Activated T-helper 2 cell treated with anti-CD3 and anti-CD28 coated beads, Interferon-gamma antibody, Interleukin-2, Interleukin-4, amounts not matched to agents 10 μg/mL and 5 μg/mL and 100 μg/mL, durations not matched to agents 14 hours and 24 hours and 36 hours (primary cell): ENCODE results near the gene SLC7A6. TPM values are rescaled to one million over a fixed set of nuclear protein-coding genes. Genes with fewer than 3 reads are reported as not detected.

Experiments used
- DNase-seq: peaks from one replicate; pipeline ENCODE4 v3.0.0; 2021; ENCODE audit warnings: low spot score
- H3K27ac Mint-ChIP-seq: one replicate; pipeline ENCODE4 v1.8.0; 2021; ENCODE audit warnings: mixed read lengths
- H3K27me3 Mint-ChIP-seq: one replicate; pipeline ENCODE4 v1.8.0; 2021; ENCODE audit warnings: low read depth, mixed read lengths
- H3K36me3 Mint-ChIP-seq: one replicate; pipeline ENCODE4 v1.8.0; 2021; ENCODE audit warnings: low read depth, mixed read lengths
- H3K4me1 Mint-ChIP-seq: one replicate; pipeline ENCODE4 v1.8.0; 2021; ENCODE audit warnings: low read depth, mixed read lengths
- H3K4me3 Mint-ChIP-seq: one replicate; pipeline ENCODE4 v1.8.0; 2021; ENCODE audit warnings: low read depth, mild to moderate bottlenecking, moderate library complexity, mixed read lengths
- H3K9me3 Mint-ChIP-seq: one replicate; pipeline ENCODE4 v1.8.0; 2021; ENCODE audit warnings: mixed read lengths
- intact Hi-C: fragments of 100-400 bp; cut with micrococcal nuclease; formaldehyde crosslinking; loops from one replicate; pipeline ENCODE4 v1.15.1; 2023
- total RNA-seq: library from RNA; stranded (reverse); gene quantifications from 2 replicates; pipeline ENCODE4 v1.2.3, GENCODE V29; 2022

The SLC7A6 gene
- total RNA-seq, 1 donor from 2014 or later, result 107 TPM

DNA sequence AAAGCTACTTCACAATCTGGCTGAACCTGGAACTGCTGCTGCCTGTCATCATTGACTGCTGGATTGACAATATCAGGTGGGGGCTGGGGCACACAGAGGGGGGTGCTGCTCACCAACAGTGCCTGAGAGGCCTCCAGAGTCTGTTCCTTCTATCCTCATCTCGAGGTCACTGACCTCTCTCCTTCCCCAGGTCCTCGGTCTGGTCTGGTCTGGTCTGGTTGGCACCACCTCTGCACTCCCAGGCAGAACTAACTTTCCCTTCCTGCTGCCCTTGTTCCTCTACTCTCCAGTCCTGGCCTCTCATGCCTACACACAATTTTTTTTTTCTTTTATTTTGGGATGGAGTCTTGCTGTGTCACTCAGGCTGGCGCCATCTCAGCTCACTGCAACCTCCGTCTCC lies 15.0 kb upstream of the SLC7A6 start:
- intact Hi-C loops, result loop anchor here (10.0 kb wide), 1 partner anchor 265 kb away; no protein-coding TSS in a partner anchor
- H3K27ac Mint-ChIP-seq, result no peak overlapping the region
- no peak for DNase-seq
- no peak overlapping the region for H3K4me3 Mint-ChIP-seq
- no peaks in the 10 kb centered on the region for H3K9me3 Mint-ChIP-seq
- peaks cover 13% of the 10 kb centered on the region for H3K36me3 Mint-ChIP-seq
- H3K27me3 Mint-ChIP-seq, result no peaks in the 10 kb centered on the region
- peaks cover 17% of the 10 kb centered on the region for H3K4me1 Mint-ChIP-seq

DNA sequence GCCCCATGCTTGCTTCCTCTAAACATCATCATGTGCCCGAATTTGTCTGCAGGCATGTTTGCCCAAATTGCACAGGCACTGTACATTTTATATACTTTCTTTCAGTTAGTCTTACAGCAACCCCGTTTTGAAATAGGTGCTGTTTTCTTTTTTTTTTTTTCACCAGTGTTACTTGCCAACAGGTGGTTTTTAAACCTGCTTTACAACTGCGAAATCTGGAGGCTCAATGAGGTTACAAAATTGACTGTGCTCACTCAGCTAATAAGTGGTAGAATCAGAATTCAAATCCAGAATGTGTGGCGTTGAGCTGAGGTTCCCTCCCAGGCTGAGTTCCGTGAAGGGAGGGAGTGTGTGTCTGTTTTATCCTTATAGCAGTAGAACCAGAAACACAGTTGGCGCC lies 13.4 kb upstream of the SLC7A6 start:
- DNase-seq, result no peak
- peaks cover 7% of the 10 kb centered on the region for H3K4me1 Mint-ChIP-seq
- no peaks in the 10 kb centered on the region for H3K9me3 Mint-ChIP-seq
- no peaks in the 10 kb centered on the region for H3K27me3 Mint-ChIP-seq
- H3K27ac Mint-ChIP-seq, result no peak overlapping the region
- intact Hi-C loops, result no loop called here
- peaks cover 13% of the 10 kb centered on the region for H3K36me3 Mint-ChIP-seq
- H3K4me3 Mint-ChIP-seq, result no peak overlapping the region

DNA sequence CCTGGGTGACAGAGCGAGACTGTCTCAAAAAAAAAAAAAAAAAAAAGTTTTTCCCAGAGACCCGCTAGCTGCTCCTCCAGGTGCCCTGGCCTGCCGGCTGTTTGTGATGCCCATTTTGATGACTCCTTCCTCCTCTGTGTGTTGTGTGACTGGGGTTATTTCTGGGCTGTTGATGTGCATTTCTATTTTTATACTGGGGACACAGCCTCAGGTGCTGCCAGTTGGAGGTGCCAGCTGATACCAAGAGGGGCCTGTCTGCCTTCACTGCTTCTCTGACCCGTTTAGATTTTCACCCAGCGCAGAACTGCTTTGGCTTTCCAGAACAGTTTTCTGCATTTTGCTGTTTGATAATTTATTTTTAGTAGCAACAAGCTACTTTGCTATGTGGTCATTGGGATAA lies 12.5 kb upstream of the SLC7A6 start:
- H3K27ac Mint-ChIP-seq, result no peak overlapping the region
- H3K4me1 Mint-ChIP-seq, result peaks cover 1% of the 10 kb centered on the region
- no peak overlapping the region for H3K4me3 Mint-ChIP-seq
- DNase-seq, result no peak
- intact Hi-C loops, result no loop called here
- no peaks in the 10 kb centered on the region for H3K9me3 Mint-ChIP-seq
- peaks cover 13% of the 10 kb centered on the region for H3K36me3 Mint-ChIP-seq
- no peaks in the 10 kb centered on the region for H3K27me3 Mint-ChIP-seq

DNA sequence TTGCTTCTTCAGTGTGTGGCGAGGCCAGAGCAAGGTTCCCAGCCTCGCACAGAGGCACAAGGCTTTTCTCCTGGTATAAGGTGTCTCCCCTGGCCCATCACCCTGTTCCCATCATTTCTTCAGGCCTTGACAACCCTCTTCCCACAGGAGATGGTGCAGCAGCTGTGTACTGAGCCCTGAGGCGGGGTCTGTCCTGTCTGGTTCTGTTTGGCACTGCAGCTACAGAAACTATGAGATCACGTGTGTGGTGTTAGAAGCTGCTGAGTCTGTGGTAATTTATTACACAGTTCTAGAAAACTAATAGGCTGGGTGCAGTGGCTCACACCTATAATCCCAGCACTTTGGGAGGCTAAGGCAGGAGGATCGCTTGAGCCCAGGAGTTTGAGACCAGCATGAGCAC lies 11.9 kb upstream of the SLC7A6 start:
- Mint-ChIP-seq H3K4me1 (peaks cover 3% of the 10 kb centered on the region), H3K27ac (no peak overlapping the region), H3K36me3 (peaks cover 13% of the 10 kb centered on the region), H3K4me3 (no peak overlapping the region), H3K27me3 (no peaks in the 10 kb centered on the region), H3K9me3 (no peaks in the 10 kb centered on the region)
- DNase-seq, result no peak
- intact Hi-C loops, result no loop called here

DNA sequence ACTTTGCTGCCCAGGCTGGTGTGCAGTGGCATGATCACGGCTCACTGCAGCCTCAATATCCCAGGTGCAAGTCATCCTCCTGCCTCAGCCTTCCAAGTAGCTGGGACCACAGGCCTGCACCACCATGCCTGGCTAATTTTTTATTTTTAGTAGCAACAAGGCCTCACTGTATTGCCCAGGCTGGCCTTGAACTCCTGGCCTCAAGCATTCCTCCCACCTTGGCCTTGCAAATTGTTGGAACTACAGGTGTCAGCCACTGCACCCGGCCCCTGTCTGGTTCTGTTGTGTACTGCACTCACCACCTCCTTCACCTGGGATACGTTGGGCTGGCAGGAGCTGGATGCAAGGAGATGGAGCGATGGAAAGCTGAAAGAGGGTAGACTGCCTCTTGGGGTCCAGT lies 10.6 kb upstream of the SLC7A6 start:
- Mint-ChIP-seq H3K36me3 (peaks cover 13% of the 10 kb centered on the region), H3K27me3 (no peaks in the 10 kb centered on the region), H3K4me3 (no peak overlapping the region), H3K4me1 (peaks cover 5% of the 10 kb centered on the region), H3K27ac (no peak overlapping the region), H3K9me3 (no peaks in the 10 kb centered on the region)
- no peak for DNase-seq
- intact Hi-C loops, result no loop called here

DNA sequence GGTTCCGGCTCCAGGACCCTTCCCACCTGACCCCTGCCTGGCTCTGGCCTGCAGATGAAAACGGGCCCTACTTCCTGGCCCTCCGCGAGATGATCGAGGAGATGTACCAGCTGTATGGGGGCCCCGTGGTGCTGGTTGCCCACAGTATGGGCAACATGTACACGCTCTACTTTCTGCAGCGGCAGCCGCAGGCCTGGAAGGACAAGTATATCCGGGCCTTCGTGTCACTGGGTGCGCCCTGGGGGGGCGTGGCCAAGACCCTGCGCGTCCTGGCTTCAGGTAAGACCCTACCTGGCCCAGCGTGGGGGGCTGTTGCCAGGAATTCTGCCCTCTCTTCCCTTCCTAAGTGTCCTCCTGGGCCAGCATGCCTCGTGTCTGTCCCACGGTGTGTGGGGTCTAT lies 8.6 kb upstream of the SLC7A6 start:
- no peak overlapping the region for H3K27ac Mint-ChIP-seq
- intact Hi-C loops, result no loop called here
- no peaks in the 10 kb centered on the region for H3K27me3 Mint-ChIP-seq
- H3K4me3 Mint-ChIP-seq, result no peak overlapping the region
- DNase-seq, result no peak
- H3K4me1 Mint-ChIP-seq, result peaks cover 5% of the 10 kb centered on the region
- peaks cover 7% of the 10 kb centered on the region for H3K36me3 Mint-ChIP-seq
- H3K9me3 Mint-ChIP-seq, result no peaks in the 10 kb centered on the region

DNA sequence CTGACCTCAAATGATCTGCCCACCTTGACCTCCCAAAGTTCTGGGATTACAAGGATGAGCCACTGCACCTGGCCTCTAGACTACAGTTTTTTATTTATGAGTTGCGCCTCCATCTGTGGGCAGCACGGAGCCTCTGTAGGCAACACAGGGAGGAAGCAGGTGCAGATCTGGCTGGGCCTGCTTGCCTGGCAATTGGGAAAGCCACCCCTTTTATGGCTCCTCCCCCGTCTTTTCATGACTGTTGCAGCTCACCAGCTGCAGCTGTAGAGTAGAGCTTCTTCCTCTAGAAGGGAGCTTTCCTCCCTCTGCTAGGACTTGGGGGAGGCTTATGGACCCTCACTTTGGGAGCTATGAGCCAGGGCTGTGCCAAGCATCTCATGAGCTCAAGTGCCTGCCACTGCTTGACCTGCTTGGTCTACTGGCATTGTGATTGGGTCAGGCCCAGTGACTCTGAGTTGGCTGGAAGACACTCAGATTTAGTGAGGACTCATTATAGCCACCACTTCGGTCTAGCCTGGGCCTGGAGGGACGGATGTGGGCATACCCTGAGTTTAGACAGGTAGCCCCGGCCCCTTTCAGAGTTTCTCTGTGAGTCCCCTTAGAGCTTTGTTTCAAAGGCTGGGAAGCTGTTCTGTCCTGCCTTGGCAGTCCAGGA lies 6.9 kb upstream of the SLC7A6 start:
- Mint-ChIP-seq H3K9me3 (no peaks in the 10 kb centered on the region), H3K4me1 (peaks cover 6% of the 10 kb centered on the region), H3K36me3 (no peaks in the 10 kb centered on the region), H3K27me3 (no peaks in the 10 kb centered on the region), H3K4me3 (no peak overlapping the region), H3K27ac (no peak overlapping the region)
- intact Hi-C loops, result no loop called here
- no peak for DNase-seq

DNA sequence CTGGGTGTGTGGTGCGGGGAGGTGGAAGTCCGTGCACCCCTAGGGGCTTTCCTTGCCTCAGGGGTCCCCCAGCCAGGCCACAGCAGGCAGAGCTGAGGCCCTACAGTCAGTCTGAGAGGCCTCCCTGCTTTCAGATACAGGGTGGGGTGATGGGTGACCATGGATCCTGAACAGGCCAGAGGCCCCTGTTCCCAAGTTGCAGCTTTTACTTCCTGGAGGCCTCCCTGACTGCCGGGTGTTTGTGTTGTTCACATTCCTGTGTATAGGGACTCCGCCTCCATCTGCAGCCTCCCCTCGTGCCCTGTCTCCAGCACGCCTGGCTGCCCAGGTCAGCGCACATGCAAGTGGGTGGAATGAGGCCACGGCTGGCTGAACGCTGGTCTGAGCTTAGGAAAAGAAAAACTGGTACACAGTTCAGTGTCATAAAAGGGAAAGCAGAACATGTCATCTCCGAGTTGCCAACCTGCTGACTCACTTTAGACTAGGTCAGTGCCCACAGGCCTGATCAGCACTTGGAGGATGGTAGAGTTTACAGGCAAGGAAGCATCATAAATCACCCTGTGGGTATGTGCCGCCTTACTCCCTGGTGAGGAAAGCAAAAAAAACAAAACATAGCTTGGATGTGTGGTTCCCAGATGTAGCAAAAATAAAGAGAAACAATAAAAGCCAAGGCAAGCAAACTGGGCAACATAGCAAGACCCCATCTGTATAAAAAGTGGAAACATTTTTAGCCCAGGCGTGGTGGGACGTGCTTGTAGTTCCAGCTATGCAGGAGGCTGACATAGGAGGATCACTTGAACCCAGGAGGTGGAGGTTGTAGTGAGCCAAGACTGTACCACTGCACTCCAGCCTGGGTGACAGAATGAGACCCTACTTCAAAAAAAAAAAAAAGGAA lies 6.2 kb upstream of the SLC7A6 start:
- Mint-ChIP-seq H3K4me1 (peaks cover 8% of the 10 kb centered on the region), H3K9me3 (no peaks in the 10 kb centered on the region), H3K27ac (peak overlapping the region; percentile 40), H3K27me3 (no peaks in the 10 kb centered on the region), H3K36me3 (no peaks in the 10 kb centered on the region), H3K4me3 (no peak overlapping the region)
- no peak for DNase-seq
- intact Hi-C loops, result no loop called here

DNA sequence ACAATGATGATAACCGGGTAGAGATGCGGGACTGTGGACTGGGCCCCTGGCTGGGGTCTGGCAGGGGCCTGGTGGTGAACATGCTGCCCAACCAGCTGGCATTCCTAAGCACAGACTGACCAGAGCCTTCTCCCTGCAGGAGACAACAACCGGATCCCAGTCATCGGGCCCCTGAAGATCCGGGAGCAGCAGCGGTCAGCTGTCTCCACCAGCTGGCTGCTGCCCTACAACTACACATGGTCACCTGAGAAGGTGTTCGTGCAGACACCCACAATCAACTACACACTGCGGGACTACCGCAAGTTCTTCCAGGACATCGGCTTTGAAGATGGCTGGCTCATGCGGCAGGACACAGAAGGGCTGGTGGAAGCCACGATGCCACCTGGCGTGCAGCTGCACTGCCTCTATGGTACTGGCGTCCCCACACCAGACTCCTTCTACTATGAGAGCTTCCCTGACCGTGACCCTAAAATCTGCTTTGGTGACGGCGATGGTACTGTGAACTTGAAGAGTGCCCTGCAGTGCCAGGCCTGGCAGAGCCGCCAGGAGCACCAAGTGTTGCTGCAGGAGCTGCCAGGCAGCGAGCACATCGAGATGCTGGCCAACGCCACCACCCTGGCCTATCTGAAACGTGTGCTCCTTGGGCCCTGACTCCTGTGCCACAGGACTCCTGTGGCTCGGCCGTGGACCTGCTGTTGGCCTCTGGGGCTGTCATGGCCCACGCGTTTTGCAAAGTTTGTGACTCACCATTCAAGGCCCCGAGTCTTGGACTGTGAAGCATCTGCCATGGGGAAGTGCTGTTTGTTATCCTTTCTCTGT lies 5.1 kb upstream of the SLC7A6 start:
- Mint-ChIP-seq H3K9me3 (no peaks in the 10 kb centered on the region), H3K27ac (no peak overlapping the region), H3K4me3 (no peak overlapping the region), H3K27me3 (no peaks in the 10 kb centered on the region), H3K36me3 (no peaks in the 10 kb centered on the region), H3K4me1 (peaks cover 15% of the 10 kb centered on the region)
- intact Hi-C loops, result no loop called here
- DNase-seq, result no peak

DNA sequence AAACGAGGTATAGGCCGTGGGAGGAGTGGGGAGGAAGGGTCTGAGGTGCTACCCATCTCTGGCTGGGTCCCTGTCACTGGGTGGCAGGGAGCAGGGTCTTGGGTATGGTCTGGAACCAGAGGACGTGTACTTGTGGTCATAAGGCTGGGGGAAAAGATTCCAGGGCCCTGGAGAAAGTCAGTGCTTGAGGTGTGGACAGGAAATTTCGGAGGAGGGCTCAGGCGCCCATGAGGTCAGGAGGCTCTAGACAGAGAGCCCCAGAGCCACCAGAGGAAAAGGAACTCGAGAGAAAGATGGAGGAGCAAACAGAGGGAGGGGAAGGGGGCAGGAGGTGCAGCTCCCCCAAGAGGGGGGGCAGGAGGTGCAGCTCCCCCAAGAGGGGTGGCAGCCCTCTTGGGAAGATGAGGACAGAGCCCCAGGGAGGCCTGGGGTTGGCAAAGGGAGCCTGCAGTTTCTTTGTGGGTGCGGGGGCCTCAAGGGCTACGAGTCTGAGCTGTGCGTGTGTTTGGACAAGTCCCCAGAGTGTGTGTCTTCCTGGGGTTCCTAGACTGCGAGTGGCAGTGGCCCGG lies 683 bp upstream of the SLC7A6 start:
- DNase-seq, result no peak
- peaks cover 25% of the 10 kb centered on the region for H3K36me3 Mint-ChIP-seq
- no peaks in the 10 kb centered on the region for H3K9me3 Mint-ChIP-seq
- intact Hi-C loops, result loop anchor here (1.0 kb wide), 3 partner anchors 18 to 47 kb away; partner anchors contain the start of genes PLA2G15 and SLC7A6OS
- H3K27ac Mint-ChIP-seq, result peak overlapping the region; percentile 96
- H3K27me3 Mint-ChIP-seq, result no peaks in the 10 kb centered on the region
- peak overlapping the region; percentile 89 for H3K4me3 Mint-ChIP-seq
- peaks cover 30% of the 10 kb centered on the region for H3K4me1 Mint-ChIP-seq

DNA sequence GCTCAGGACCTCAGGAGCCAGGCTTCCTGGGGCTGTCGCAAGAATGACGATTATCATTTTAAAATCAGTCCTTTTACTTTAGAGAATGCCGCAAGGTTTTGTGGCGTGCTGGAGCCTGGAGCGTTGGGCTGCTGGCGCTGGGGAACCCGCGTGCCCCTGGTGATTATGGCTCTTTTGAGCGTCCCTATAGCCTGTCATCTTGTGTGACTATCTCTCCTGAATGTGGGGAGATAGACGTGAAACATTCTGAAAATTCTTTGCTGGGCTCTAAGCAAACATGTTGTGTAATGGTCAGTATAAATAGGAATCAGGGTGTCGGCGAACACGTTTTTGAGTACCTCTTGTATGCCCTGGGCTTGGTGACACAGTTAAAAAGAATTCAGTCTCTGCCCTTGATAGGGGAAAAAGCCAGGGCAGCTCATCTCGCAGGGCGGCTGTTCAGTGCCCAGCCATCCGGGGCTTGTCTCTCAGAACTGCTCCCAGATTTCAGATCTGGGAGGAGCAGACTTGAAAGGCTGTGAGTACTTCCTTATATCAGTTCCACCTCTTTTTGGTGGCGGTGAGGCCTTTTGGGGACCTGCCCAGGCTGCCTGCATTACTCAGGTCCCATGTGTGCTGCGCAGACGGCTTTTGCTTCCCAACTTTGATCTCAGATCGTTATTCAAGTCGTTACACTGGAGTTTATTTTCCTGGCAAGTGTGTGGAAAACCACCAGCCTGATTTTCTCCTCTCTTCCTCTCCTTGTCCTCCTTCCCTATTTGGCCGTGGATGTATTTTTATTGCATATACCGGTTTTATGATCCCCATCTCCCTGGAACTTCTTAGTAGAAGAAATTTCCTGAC lies 973 bp downstream of the SLC7A6 start:
- Mint-ChIP-seq H3K27me3 (no peaks in the 10 kb centered on the region), H3K36me3 (peaks cover 41% of the 10 kb centered on the region), H3K9me3 (no peaks in the 10 kb centered on the region), H3K4me3 (peak overlapping the region; percentile 93), H3K4me1 (peaks cover 45% of the 10 kb centered on the region), H3K27ac (peak overlapping the region; percentile 97)
- intact Hi-C loops, result loop anchor here (1.0 kb wide), 1 partner anchor 10 kb away; no protein-coding TSS in a partner anchor
- no peak for DNase-seq
